ENCODE results near the gene FBXL22.

The FBXL22 gene

GRCh38 chr15:63573533-63573932, 23.7 kb upstream of the FBXL22 start:
- peaks cover 70% of the 10 kb centered on the region for H3K36me3 ChIP-seq (ENCODE audit: insufficient read depth, low read length)
- no peak overlapping the region for H3K4me3 ChIP-seq (ENCODE audit: low read length)
- no peak overlapping the region for H2AFZ ChIP-seq (ENCODE audit: low read depth, low read length)
- no peaks in the 10 kb centered on the region for H3K27me3 ChIP-seq (ENCODE audit: insufficient read depth, low read length)
- H3K4me1 ChIP-seq (ENCODE audit: insufficient read depth, low read length) = no peaks in the 10 kb centered on the region
- H3K9me3 ChIP-seq (ENCODE audit: low read length) = no peaks in the 10 kb centered on the region

DNA sequence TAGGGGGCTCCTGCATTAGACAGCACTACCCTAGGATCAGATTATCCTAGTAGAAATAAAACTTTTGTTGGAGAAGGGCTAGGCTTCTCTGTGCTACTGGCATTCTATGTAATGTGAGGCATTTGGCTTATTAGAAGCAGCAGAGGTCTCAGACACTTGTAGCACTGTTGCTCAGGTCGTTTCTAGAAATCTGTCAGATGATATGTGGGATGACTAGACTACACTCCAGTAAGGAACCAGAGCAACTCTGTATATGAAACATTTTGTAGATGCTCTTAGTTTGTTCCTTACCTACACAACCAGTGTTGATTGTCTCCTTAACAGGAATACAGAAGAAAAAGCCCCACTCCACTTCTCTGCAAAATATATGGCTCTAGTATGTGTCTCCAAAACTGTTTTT, 21.9 kb upstream of the FBXL22 start:
- Histone ChIP-seq H3K9me3 (ENCODE audit: low read length) (no peaks in the 10 kb centered on the region), H3K27me3 (ENCODE audit: insufficient read depth, low read length) (no peaks in the 10 kb centered on the region), H2AFZ (ENCODE audit: low read depth, low read length) (no peak overlapping the region), H3K36me3 (ENCODE audit: insufficient read depth, low read length) (peaks cover 65% of the 10 kb centered on the region), H3K4me3 (ENCODE audit: low read length) (no peak overlapping the region), H3K4me1 (ENCODE audit: insufficient read depth, low read length) (no peaks in the 10 kb centered on the region)

DNA sequence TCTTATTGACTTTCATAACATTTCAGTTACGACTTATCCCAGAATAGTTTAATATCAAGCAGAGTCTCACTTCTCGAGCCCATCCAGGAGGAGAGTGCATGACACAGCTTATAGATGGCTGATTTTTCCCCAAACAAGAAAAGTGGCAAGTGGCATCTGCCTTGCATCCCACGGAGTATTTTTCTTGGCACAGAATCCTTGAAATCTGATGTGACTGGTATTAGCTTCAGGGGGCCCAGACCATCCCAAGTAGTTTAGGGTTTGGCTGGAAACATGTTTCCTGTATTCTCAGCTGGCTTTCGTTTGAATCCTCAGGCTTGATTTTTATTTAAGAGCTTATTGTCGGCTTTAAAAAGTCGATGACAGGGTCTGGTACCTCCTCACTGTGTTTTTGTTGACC, 20.7 kb upstream of the FBXL22 start:
- no peaks in the 10 kb centered on the region for H3K27me3 ChIP-seq (ENCODE audit: insufficient read depth, low read length)
- no peak overlapping the region for H3K4me3 ChIP-seq (ENCODE audit: low read length)
- H3K36me3 ChIP-seq (ENCODE audit: insufficient read depth, low read length) = peaks cover 61% of the 10 kb centered on the region
- H3K4me1 ChIP-seq (ENCODE audit: insufficient read depth, low read length) = no peaks in the 10 kb centered on the region
- H2AFZ ChIP-seq (ENCODE audit: low read depth, low read length) = no peak overlapping the region
- H3K9me3 ChIP-seq (ENCODE audit: low read length) = no peaks in the 10 kb centered on the region

- Histone ChIP-seq H3K4me3 (ENCODE audit: low read length) (no peak overlapping the region), H3K27me3 (ENCODE audit: insufficient read depth, low read length) (no peaks in the 10 kb centered on the region), H2AFZ (ENCODE audit: low read depth, low read length) (no peak overlapping the region), H3K36me3 (ENCODE audit: insufficient read depth, low read length) (peaks cover 53% of the 10 kb centered on the region), H3K9me3 (ENCODE audit: low read length) (no peaks in the 10 kb centered on the region), H3K4me1 (ENCODE audit: insufficient read depth, low read length) (no peaks in the 10 kb centered on the region)
Observed at GRCh38 chr15:63582179-63582578, 15.0 kb upstream of the FBXL22 start.

DNA sequence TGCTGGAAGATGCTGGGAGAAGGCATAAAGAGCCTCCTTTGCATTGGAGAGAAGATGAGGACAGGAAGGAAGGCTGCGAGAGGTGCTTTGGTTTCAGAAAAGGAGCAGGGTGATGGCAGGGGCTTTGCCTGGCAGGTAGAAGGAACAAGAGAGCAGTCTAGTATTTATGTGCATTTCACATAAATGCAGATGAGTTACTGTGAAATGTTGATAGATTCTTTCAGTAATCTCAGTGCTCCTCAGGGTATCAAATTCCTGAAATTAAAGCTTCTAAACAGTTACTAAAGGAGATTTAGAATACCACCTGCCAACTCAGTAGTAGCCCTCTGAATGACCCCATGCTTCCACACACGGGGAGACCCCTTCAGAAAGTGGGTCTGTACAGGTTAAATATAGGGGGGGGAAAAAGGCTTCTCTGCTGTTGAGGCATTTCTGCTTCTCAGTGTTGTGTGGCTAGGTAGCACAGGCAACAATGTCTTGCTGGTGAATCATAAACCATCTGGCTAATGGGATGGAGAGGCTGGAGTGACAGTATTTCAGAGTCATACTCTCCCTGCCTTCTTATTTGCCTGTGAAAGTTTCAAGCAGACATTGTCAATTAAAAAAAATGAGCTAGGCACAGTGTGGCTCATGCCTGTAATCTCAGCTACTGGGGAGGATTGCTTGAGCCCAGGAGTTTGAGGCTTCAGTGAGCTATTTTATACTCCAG, 14.3 kb upstream of the FBXL22 start:
- Histone ChIP-seq H3K36me3 (ENCODE audit: insufficient read depth, low read length) (peaks cover 58% of the 10 kb centered on the region), H3K27me3 (ENCODE audit: insufficient read depth, low read length) (no peaks in the 10 kb centered on the region), H2AFZ (ENCODE audit: low read depth, low read length) (no peak overlapping the region), H3K4me1 (ENCODE audit: insufficient read depth, low read length) (no peaks in the 10 kb centered on the region), H3K4me3 (ENCODE audit: low read length) (no peak overlapping the region), H3K9me3 (ENCODE audit: low read length) (no peaks in the 10 kb centered on the region)

DNA sequence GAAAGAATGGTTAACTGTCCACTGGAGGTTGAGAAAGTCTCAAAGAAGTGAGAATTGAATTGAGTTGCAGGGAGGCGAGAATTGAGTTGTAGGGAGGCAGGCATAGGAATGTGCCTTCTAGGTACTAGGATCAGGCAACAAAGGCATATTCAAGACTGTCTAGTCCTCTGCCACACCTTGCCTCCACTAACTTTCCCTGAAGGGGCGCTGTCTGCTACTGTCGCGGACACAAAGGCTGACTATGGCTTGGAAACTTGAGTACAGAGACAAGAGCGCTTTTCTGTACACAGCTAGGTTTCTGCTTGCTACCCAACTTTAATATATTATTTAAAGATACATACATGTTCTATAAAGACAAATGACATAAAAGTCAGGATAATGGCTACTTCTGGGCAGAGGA, 10.4 kb upstream of the FBXL22 start:
- Histone ChIP-seq H3K4me1 (ENCODE audit: insufficient read depth, low read length) (no peaks in the 10 kb centered on the region), H3K27me3 (ENCODE audit: insufficient read depth, low read length) (no peaks in the 10 kb centered on the region), H3K9me3 (ENCODE audit: low read length) (no peaks in the 10 kb centered on the region), H2AFZ (ENCODE audit: low read depth, low read length) (no peak overlapping the region), H3K4me3 (ENCODE audit: low read length) (no peak overlapping the region), H3K36me3 (ENCODE audit: insufficient read depth, low read length) (peaks cover 81% of the 10 kb centered on the region)

- Histone ChIP-seq H3K4me1 (ENCODE audit: insufficient read depth, low read length) (no peaks in the 10 kb centered on the region), H3K9me3 (ENCODE audit: low read length) (no peaks in the 10 kb centered on the region), H3K4me3 (ENCODE audit: low read length) (no peak overlapping the region), H3K36me3 (ENCODE audit: insufficient read depth, low read length) (peaks cover 80% of the 10 kb centered on the region), H3K27me3 (ENCODE audit: insufficient read depth, low read length) (no peaks in the 10 kb centered on the region), H2AFZ (ENCODE audit: low read depth, low read length) (no peak overlapping the region)
Observed at GRCh38 chr15:63587527-63587926, 9.7 kb upstream of the FBXL22 start.

DNA sequence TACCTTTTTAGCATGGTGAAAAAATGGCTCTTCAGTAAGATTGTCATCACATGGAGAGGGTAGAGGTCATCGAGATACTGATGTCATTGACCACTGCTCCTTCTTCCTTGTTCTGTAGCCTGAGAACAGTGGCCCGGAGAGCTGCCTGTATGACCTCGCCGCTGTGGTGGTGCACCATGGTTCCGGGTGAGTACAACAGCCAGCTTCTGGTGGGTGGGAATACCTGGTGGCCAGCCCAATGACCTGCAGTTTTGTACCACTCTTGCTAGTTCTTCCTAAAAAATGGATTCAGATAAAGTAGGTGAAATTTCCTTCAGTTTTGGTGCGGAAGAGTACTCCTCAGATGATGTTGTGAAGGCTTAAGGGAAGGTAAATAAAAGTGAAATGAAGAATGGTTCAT, 8.4 kb upstream of the FBXL22 start:
- Histone ChIP-seq H3K9me3 (ENCODE audit: low read length) (no peaks in the 10 kb centered on the region), H2AFZ (ENCODE audit: low read depth, low read length) (no peak overlapping the region), H3K4me3 (ENCODE audit: low read length) (no peak overlapping the region), H3K4me1 (ENCODE audit: insufficient read depth, low read length) (no peaks in the 10 kb centered on the region), H3K36me3 (ENCODE audit: insufficient read depth, low read length) (peaks cover 77% of the 10 kb centered on the region), H3K27me3 (ENCODE audit: insufficient read depth, low read length) (no peaks in the 10 kb centered on the region)

- H3K4me3 ChIP-seq (ENCODE audit: low read length) = no peak overlapping the region
- H3K4me1 ChIP-seq (ENCODE audit: insufficient read depth, low read length) = peaks cover 5% of the 10 kb centered on the region
- peaks cover 47% of the 10 kb centered on the region for H3K36me3 ChIP-seq (ENCODE audit: insufficient read depth, low read length)
- H2AFZ ChIP-seq (ENCODE audit: low read depth, low read length) = no peak overlapping the region
- no peaks in the 10 kb centered on the region for H3K27me3 ChIP-seq (ENCODE audit: insufficient read depth, low read length)
- no peaks in the 10 kb centered on the region for H3K9me3 ChIP-seq (ENCODE audit: low read length)
Observed at GRCh38 chr15:63593705-63594671, 3.2 kb upstream of the FBXL22 start.

DNA sequence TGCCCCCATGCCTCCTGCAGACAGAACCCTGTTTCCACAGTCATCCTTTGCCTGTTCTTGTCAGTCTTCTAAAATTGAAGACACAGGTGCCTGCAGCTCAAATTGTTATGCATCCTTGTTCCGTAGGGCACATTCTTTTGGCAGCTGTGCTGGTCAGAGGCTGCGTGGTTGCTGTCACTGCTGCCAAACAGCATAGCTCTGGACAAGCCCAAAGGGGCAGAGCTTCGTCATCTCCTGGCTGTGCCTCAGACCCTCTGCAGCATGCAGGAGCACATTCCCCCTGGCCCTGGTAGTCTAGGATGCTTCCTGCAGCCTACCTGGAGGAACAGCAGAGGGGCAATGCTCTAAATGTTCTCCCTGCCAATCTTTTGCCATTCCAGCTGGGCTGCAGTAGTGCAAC, 2.1 kb upstream of the FBXL22 start:
- Histone ChIP-seq H3K27me3 (ENCODE audit: insufficient read depth, low read length) (no peaks in the 10 kb centered on the region), H3K9me3 (ENCODE audit: low read length) (no peaks in the 10 kb centered on the region), H3K4me3 (ENCODE audit: low read length) (no peak overlapping the region), H3K36me3 (ENCODE audit: insufficient read depth, low read length) (peaks cover 37% of the 10 kb centered on the region), H2AFZ (ENCODE audit: low read depth, low read length) (no peak overlapping the region), H3K4me1 (ENCODE audit: insufficient read depth, low read length) (peaks cover 5% of the 10 kb centered on the region)

DNA sequence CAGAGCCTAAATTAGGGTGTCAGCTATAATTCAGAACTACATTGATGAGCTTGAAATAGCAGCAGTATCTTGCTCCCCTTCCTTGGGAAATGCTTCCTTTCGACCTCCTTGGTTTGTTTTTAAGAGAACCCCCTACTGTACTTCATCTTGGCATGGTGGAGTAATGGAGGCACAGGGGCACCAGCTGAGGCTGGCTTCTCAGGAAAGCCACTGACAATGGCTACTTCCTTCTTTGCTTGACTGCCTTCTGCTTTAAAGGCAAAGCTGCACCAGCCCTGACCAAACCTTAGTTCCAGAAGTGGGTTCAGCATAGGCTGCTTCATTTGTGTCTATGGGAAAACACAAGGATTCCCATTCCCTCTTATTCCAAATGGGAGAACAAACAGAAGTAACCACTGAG, 1.5 kb upstream of the FBXL22 start:
- no peak overlapping the region for H3K4me3 ChIP-seq (ENCODE audit: low read length)
- H3K36me3 ChIP-seq (ENCODE audit: insufficient read depth, low read length) = peaks cover 31% of the 10 kb centered on the region
- no peak overlapping the region for H2AFZ ChIP-seq (ENCODE audit: low read depth, low read length)
- H3K4me1 ChIP-seq (ENCODE audit: insufficient read depth, low read length) = peaks cover 5% of the 10 kb centered on the region
- H3K27me3 ChIP-seq (ENCODE audit: insufficient read depth, low read length) = no peaks in the 10 kb centered on the region
- H3K9me3 ChIP-seq (ENCODE audit: low read length) = no peaks in the 10 kb centered on the region

DNA sequence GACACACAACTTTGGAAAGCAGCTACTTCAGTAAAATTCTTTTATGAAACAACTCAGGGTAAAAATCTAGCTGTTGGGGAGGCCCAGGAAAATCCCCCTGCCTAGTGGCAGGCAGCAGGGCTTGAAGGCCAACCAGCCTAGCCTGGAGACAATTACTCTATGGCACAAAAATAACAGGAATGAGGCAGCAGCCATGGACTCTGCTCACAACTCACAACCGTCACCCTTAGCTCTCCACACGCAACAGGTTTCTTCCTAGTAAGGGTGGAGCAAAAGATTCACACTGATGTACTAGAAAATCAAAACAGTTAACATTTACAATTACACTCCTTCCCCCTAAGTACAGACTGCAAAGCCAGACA, 530 bp upstream of the FBXL22 start:
- Histone ChIP-seq H3K9me3 (ENCODE audit: low read length) (no peaks in the 10 kb centered on the region), H2AFZ (ENCODE audit: low read depth, low read length) (no peak overlapping the region), H3K4me1 (ENCODE audit: insufficient read depth, low read length) (peaks cover 5% of the 10 kb centered on the region), H3K36me3 (ENCODE audit: insufficient read depth, low read length) (peaks cover 21% of the 10 kb centered on the region), H3K4me3 (ENCODE audit: low read length) (no peak overlapping the region), H3K27me3 (ENCODE audit: insufficient read depth, low read length) (no peaks in the 10 kb centered on the region)

DNA sequence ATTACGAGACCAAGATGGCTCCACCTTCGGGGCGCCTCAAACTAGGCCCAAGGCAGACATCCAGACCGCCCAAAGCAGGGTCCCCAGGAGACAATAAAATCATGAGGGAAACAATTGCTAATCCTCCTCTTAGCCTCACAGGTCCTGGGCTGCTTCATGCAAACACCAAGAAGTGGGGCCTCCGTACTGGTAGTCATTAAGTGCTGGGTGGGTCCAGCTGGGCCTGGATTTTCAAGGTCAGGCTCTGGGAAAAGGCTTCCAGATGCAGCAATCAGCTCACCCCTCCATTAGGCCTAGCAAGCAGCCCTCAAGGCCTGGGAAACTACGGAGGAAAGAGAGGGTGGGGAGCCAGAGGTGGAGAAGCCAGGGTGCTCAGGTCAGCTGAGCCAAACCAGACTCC, 634 bp downstream of the FBXL22 start:
- Histone ChIP-seq H3K36me3 (ENCODE audit: insufficient read depth, low read length) (peaks cover 17% of the 10 kb centered on the region), H3K4me3 (ENCODE audit: low read length) (no peak overlapping the region), H3K4me1 (ENCODE audit: insufficient read depth, low read length) (peaks cover 5% of the 10 kb centered on the region), H2AFZ (ENCODE audit: low read depth, low read length) (no peak overlapping the region), H3K9me3 (ENCODE audit: low read length) (no peaks in the 10 kb centered on the region), H3K27me3 (ENCODE audit: insufficient read depth, low read length) (no peaks in the 10 kb centered on the region)
